Epithelial cell of proximal tubule (primary cell): ENCODE data around the gene NLRP1. TPM values are rescaled to one million over a fixed set of nuclear protein-coding genes. Genes with fewer than 3 reads are reported as not detected.

Experiments used
- DNase-seq: peaks from one replicate; pipeline ENCODE4 v3.0.0-alpha.2; 2011; ENCODE audit warnings: low read depth
- H3K4me3 ChIP-seq: 2 replicates; pipeline ENCODE4 v1.5.1; 2011; ENCODE audit warnings: low read depth, mild to moderate bottlenecking, low read length
- total RNA-seq: library from RNA; depleted of rRNA; stranded (reverse); fragments of >200 nt; gene quantifications from 2 replicates; pipeline ENCODE4 v1.2.3, GENCODE V29; 2015
- TF ChIP-seq, protein P1 (sequence below): conservative IDR thresholded peaks from 2 replicates; pipeline ENCODE4 v1.5.1; 2012; ENCODE audit warnings: low read depth, mild to moderate bottlenecking, low read length

NLRP1 gene
- total RNA-seq, 1 donor from 2014 or later = 12.7 TPM

DNA sequence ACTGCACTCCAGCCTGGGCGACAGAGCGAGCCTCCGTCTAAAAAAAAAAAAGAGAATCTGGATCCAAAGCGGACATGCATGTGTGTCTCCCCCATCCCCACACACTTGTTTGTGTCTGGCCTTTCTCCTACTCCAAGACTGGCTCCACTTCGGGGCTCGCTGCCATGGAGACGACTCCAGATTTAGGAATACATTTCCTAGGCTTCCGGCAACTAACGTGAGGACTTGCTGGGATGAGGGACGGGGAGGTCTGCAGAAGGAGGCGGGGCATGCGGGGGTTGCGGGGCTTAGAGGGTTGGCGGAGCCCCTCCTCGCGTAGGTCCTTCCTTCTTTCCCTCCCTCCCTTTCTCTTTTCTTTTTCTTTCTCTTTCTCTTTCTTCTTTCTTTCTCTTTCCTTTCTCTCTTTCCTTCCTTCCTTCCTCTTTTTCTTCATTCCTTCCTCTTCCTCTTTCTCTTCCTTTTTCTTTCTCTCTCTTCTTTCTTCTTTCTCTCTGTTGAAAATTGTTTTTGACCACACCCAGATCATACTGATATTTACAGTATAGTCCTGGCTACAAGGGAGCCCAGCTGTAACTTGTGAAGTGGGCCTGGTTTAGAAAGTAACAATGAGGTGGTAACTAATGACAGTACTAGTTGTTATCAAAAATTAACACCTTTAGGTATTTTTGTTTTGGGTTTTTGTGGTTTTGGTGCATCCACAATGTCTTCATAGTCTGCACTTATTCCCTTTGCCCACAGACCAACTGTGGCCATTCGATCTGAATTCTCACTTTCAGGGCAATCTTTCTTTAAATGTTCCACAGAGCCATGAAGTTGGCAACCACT lies 72.7 kb downstream of the NLRP1 start:
- no peak overlapping the region for H3K4me3 ChIP-seq
- no peak for DNase-seq
- TF ChIP-seq, protein P1, sequence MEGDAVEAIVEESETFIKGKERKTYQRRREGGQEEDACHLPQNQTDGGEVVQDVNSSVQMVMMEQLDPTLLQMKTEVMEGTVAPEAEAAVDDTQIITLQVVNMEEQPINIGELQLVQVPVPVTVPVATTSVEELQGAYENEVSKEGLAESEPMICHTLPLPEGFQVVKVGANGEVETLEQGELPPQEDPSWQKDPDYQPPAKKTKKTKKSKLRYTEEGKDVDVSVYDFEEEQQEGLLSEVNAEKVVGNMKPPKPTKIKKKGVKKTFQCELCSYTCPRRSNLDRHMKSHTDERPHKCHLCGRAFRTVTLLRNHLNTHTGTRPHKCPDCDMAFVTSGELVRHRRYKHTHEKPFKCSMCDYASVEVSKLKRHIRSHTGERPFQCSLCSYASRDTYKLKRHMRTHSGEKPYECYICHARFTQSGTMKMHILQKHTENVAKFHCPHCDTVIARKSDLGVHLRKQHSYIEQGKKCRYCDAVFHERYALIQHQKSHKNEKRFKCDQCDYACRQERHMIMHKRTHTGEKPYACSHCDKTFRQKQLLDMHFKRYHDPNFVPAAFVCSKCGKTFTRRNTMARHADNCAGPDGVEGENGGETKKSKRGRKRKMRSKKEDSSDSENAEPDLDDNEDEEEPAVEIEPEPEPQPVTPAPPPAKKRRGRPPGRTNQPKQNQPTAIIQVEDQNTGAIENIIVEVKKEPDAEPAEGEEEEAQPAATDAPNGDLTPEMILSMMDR = no peak

DNA sequence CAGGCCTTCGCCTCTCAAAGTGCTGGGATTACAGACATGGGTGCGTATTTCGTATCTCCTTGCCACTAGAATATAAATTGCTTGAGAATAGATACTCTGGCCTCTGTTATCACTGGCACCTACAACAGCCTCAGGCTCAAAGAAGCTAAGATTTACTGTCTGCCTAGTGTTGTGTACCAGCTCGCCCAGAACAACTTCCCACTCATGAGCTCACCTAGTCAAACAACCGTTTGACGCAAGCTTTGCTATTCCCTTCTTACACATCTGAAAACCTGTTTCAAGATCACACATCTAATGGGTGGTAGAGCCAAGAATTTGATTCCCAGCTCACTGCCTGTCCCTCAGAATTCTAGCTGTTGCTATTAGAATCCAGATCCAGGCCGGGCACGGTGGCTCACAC lies 73.5 kb downstream of the NLRP1 start:
- H3K4me3 ChIP-seq = no peak overlapping the region
- TF ChIP-seq, protein P1 = no peak
- no peak for DNase-seq

DNA sequence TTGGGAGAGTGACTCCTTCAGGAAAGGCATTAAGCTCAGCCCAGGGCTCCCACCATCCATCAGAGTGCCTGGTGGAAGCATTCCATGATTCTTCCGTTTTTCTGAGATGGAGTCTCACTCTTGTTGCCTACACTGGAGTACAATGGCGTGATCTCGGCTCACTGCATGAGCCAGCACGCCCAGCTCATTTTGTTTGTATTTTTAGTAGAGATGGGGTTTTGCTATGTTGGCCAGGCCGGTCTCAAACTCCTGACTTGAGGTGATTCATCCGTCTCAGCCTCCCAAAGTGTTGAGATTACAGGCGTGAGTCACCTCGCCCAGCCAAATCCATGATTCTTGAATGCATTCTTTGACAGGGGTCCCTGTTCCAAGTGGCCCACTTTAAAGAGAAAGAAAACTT lies 74.8 kb downstream of the NLRP1 start:
- DNase-seq = no peak
- TF ChIP-seq, protein P1 = no peak

DNA sequence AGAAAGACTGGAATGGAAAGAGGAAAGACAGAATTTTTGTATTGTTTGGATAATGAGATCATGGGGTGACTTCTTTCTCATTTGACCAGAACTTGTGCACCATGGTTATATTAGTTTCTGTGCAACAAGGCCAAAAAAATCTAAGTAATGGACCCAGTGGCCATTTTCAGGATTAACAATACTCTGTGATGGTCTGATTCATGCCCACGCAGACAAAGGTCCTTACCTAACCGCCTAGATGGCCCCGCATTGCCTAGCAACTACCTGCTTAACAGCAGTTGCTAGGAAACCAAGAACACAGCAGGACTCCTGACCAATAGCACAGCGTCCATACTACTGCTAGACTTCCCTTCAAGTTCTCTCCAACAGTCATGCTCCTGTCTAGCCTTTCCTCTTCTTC lies 75.5 kb downstream of the NLRP1 start:
- H3K4me3 ChIP-seq = no peak overlapping the region
- TF ChIP-seq, protein P1 = no peak
- no peak for DNase-seq

More for the DNA sequence above, 74.8 kb downstream of the NLRP1 start:
- no peak overlapping the region for H3K4me3 ChIP-seq

DNA sequence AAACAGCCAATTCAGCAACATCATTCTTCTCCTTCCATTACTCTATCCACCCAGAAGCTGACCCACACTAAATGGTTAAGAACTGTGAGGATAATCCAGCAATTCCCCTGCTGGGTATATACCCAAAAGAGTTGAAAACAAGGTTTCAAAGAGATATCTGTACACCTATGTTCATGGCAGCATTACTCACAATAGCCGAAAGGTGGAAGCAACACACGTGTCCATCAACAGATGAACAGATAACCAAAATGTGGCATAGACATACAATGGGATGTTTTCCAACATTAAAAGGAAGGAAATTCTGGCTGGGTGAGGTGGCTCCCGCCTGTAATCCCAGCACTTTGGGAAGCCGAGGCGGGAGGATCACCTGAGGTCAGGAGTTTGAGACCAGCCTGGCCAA lies 78.0 kb downstream of the NLRP1 start:
- no peak for DNase-seq

DNA sequence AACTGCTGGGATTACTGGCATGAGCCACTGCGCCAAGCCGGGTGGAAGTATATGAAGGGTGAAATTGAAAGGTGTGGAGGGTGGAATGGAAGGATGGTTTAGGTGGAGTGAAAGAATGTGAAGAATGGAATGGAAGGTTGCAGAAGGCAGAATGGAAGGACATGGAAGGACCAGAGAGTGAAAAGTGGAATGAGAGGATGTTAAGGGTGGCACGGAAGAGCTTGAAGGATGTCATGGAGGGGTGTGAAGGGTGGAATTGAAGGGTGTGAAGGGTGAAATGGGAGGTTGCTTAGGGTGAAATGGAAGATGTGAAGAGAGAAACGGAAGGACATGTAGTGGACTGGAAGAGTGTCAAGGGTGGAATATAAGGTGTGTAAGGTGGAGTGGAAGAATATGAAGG lies 81.8 kb downstream of the NLRP1 start:
- no peak for DNase-seq
- no peak overlapping the region for H3K4me3 ChIP-seq
- TF ChIP-seq, protein P1 = no peak

More for the DNA sequence above, 78.0 kb downstream of the NLRP1 start:
- no peak overlapping the region for H3K4me3 ChIP-seq
- TF ChIP-seq, protein P1 = no peak

DNA sequence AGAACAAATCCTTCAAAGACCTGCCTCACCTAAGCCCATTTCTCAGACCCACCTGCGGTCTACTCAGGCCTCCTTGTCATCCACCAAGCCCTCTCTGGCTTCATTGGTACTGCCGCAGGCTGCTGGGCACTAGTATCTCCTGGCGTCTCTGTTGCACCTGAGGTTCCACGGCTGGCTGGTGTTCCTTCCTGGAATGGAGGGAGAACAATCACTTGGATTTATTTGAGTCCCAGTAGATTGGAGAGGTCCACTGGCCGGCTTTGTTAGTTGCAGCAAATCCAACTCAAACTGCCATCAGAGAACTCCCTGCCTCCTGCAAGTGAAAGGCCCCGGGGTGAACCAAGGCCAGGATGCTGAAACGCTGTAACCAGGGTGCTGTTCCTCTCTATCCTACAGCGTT lies 82.6 kb downstream of the NLRP1 start:
- no peak overlapping the region for H3K4me3 ChIP-seq
- TF ChIP-seq, protein P1 = no peak
- DNase-seq = no peak
